Stimulated activated CD8-positive, alpha-beta memory T cell treated with anti-CD3 and anti-CD28 coated beads, Interleukin-4, amount 100 ng/mL, for 48 hours (primary cell): ENCODE results near the gene PARD3B.

Experiments
- DNase-seq: peaks from one replicate; pipeline ENCODE4 v3.0.0-alpha.2; 2020

Gene PARD3B

GRCh38 chr2:204860274-204860673 is 315.0 kb downstream of the PARD3B start:
- DNase-seq: no peak

DNA sequence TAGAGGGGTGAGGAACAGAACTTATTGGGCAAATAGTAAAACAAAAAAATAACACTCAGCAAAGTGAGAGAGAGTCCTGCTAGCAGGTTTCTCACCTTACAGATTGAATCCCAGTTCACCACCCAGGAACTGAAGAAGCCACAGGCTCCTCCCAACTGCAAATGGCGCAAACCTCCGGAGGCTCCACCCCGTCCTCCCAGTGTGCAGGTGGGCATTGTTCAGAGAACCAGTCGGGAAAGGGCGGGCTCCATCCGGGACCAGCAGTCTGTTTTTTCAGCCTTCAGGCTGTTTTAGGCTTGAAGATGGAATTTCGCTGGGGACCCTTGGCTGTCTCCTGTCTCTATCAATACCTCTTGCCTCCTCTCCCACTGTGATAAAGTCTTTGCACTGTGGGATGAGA is 317.5 kb downstream of the PARD3B start:
- DNase-seq: no peak

DNA sequence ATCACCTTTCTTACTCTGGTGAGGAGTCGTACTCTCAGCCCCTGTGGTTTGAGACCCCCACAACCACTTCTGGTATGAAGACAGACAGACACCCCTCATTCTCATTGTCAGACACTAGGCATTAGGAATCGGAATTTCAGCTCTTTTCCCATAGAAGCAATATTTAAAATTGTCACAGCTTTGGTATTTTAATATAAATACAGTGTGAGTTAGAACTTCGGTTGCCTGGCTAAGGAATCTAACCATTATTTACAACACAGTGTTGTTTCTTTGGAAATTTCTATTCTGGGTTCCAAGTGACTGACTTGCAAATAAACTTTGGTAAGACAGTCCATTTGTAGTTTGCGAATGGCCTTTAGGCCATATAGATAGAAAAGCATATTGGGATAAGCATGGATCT is 318.1 kb downstream of the PARD3B start:
- no peak for DNase-seq

DNA sequence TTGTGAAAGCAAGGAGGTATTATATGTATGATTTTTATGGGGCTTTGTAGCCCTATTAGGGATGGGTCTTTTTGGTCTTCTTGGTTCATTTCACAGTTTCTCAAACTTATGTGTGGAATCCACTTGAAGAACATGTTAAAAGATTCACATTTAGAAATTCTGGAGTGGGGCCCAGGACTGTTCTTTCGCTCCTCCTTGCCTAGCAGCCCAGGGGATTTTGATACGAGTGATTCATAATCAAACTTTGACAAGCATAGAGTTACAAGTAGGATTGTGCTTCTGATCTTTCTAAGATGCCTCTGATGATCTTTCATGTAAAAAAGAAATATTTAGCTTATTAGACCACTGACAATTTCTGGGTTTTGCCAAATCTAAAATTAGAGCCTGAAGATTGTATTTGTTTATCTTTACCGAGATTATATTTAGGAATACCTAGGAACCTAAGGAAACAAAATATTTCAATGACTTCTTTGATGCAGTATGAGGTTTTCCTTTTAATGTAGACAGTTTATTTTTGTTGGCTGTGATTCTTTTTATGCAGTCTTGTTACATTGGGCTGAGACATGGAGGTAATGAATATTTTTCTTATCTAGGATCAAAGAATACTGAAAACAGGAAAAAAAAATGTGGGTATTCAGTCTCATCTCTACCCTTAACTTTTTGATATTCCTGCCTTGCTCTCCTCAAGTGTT is 324.0 kb downstream of the PARD3B start:
- DNase-seq: no peak

GRCh38 chr2:204870053-204870452 is 324.8 kb downstream of the PARD3B start:
- no peak for DNase-seq

- no peak for DNase-seq
Measured at GRCh38 chr2:204871231-204871953, 326.1 kb downstream of the PARD3B start.

GRCh38 chr2:204876311-204876710 is 331.0 kb downstream of the PARD3B start:
- DNase-seq: no peak

GRCh38 chr2:204877691-204878090 is 332.4 kb downstream of the PARD3B start:
- DNase-seq: no peak

DNA sequence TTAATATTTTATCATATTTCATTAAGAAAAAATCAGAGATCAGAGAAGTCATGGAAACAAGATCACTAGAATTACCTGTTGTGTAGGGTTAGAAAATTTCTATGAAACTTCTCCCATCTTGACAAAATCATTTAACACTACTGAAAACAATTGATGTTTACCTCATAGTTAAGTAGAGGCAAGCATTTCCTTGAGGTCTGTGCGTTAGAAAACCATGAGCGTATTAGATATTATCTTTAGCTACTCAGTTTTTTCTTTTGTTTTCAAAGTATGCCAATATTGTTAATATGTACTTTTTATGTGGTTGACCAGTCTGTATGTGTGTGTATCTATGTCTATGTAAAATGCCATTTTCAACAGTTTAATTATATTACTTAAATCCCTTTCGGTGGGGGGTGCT is 335.7 kb downstream of the PARD3B start:
- DNase-seq: no peak

DNA sequence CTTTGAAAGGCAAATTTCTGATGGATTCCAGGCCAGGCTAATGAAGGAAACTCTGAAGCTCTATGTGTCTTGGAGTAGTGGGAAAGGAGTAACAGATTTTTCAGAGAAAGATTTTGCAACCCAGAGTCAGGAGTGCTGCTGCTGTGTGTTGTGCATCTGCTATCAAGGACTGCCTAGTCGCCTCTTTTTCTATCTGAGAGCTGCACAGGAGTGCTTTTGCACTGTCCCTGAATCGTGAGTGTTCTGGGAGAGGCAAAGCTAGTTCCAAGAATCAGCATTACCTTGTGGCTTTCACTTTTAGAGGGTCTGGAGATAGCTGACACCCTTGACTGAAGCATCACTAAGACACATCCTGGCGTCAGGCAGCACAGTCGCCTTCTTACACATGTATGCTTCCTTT is 336.4 kb downstream of the PARD3B start:
- no peak for DNase-seq

GRCh38 chr2:204885747-204886146 is 340.5 kb downstream of the PARD3B start:
- DNase-seq: no peak

DNA sequence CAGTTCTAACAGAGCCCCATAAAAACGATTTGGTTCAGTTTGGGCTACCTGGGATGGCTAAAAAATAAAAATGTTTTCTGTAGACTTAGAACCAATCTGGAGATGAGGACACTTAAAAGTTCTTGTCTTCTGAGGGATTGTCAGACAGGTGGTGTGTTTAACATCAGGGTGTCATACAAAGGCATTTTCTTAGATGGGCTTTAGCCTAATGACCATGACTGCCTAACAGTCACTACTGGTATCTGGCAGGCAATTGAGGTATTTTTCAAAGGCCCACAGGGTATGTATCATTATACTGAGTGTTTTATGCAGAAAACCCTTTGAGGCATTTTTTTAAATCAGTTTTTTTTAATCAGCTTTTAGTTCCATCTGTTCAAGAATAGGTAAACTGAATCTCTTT is 341.4 kb downstream of the PARD3B start:
- DNase-seq: no peak

- no peak for DNase-seq
Measured at GRCh38 chr2:204888222-204888621, 342.9 kb downstream of the PARD3B start.

GRCh38 chr2:204890680-204891079 is 345.4 kb downstream of the PARD3B start:
- no peak for DNase-seq

DNA sequence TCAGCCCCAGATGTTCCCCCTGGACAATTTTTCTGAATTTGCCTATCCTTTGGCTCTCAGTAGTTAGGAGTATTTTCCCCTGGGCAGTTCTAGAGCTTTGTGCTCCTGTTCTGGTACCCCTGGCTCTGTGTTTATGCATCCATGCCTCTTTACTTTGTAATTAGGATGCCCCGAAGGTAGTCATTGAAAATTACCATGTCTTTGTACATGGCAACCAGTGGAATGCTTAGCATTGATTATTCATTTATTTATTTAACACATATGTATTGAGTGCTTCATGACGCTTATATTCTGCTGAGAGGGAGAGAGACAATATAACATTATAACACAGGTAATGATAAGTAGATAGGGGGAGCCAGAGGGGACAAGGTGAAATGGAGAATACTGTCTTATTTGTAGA is 346.5 kb downstream of the PARD3B start:
- DNase-seq: no peak

- DNase-seq: no peak
Measured at GRCh38 chr2:204892506-204893255, 347.4 kb downstream of the PARD3B start.

GRCh38 chr2:204896146-204896545 is 350.9 kb downstream of the PARD3B start:
- no peak for DNase-seq

- DNase-seq: no peak
Measured at GRCh38 chr2:204897561-204897960, 352.3 kb downstream of the PARD3B start.

DNA sequence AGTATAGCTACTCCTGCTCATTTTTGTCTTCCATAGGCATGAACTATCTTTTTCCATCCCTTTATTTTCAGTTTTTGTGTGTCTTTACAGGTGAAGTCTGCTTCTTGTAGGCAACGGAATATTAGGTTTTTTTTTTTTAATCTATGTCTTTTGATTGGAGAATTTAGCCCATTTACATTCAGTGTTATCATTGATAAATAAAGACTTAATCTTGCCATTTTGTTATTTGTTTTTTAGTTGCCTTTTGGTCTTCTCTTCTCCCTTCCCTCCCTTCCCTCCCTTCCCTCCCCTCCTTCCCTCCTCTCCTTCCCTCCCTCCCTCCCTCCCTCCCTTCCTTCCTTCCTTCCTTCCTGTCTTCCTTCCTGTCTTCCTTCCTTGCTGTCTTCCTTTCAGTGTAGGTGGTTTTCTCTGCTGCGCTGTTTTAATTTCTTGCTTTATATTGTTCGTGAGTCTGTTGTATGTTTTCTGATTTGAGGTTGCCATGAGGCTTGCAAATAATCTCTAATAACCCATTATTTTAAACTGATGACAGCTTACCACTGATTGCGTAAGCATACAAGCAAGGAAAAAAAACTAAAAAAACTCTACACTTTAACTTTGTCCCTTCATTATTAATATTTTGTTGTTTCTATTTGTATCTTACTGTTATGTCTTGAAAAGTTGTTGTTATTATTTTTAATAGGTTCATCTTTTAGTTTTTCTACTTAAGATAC is 353.8 kb downstream of the PARD3B start:
- no peak for DNase-seq

DNA sequence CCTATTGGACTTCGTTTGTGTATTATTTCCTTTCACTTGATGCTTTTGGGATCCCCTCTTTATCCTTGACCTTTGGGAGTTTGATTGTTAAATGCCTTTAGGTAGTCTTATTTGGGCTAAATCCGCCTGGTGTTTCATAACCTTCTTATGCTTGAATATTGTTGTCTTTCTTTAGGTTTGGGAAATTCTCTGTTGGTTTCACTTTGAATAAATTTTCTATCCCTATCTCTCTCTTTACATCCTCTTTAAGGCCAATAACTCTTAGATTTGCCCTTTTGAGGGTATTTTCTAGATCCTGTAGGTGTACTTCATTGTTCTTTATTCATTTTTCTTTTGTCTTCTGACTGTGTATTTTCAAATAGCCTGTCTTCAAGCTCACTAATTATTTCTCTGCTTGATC is 354.7 kb downstream of the PARD3B start:
- no peak for DNase-seq

GRCh38 chr2:204900487-204900886 is 355.2 kb downstream of the PARD3B start:
- DNase-seq: no peak

DNA sequence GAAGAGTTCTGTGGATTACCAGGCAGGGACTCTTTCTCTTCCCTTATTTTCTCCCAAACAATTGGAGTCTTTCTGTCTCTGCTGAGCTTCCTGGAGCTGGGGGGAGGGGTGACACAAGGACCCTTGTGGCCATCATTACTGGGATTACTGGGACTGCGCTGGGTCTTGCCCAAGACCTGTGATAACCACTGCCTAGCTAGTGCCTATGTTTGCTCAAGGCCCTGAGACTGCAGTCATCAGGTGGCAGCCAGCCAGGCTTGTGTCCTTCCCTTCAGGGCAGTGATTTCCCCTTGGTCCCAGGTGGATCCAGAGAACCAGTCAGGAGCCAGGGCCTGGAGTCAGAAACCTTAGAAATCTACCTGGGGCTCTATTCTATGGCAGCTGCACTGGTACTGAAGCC is 355.6 kb downstream of the PARD3B start:
- no peak for DNase-seq

GRCh38 chr2:204901591-204901990 is 356.3 kb downstream of the PARD3B start:
- DNase-seq: no peak
